HG02588 (cell line): ENCODE results near the gene PIK3CB.
A peak's percentile ranks its signal among the peaks of the same experiment; 100 is the strongest.
"Not testable (repeated sequence)": the region's sequence is repeated elsewhere in the genome, so short reads cannot be mapped to it uniquely, and the experiment has no call there.

Experiments
- ATAC-seq: cut with Tn5 transposase; IDR thresholded peaks from one replicate; pipeline ENCODE4 v1.9.1; 2021; ENCODE audit warnings: mild to moderate bottlenecking, moderate library complexity; ENCODE audit not compliant: unreplicated experiment

Gene PIK3CB

DNA sequence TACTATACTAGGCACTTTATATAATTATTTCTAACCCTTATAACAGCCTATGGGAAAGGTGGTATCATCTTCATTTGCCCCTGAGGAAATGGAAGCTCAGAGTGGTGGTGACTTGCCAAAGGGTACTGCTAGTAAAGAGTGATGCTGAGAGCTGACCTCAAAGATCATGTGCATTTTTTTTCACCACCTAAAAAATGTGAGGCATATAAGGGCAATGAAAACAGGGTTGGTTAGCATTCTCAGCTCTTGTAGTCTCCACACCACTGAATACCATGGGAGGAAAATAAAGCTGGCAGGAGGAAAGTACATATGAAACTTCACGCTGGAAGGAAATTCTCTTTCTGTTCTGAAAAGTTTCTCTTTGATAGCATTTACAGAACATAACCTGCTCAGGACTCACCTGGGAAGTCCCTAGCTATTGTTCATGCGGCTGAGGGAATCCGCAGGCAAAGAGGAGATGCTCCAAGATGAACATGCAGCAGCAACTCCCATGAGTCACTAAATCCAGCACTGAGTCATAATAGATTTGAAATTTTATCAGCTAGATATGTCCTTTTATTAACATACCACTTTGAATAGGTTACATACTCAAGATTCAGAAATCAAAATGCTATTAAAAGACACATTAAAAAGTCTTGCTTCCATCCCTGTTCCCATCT is 208.9 kb downstream of the PIK3CB start:
- ATAC-seq = no peak

DNA sequence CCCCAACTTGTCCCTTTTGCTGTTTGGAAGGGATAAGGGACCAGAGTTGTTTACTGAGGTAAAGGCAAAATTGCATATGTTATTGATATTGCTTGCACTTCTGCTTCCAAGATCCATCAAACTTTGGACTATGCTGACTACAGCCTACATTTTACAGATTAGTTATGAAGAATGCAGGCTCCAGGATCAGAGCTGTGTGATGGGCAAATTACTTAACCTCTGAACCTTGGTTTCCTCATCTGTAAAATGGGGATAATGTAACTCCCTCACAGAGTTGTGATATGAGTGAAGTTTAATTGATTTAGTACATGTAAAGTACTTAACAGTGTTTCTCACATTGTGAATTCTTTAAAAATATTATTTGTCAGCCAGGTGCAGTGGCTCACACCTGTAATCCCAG is 210.2 kb downstream of the PIK3CB start:
- no peak for ATAC-seq

DNA sequence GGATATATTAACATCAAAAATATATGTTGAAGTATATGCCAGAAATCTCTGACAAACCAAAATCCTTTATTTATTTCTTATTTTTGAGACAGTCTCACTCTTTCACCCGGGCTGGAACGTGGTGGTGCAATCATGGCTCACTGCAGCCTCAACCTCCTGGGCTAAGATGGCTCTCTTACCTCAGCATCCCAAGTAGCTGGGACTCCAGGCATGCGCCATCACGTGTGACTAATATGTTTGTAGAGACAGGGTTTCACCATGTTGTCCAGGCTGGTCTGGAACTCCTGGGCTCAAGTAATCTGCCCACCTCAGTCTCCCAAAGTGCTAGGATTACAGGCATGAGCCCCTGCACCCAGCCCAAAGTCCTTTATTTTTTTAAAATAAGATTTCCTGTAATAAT is 214.3 kb downstream of the PIK3CB start:
- ATAC-seq = no peak

DNA sequence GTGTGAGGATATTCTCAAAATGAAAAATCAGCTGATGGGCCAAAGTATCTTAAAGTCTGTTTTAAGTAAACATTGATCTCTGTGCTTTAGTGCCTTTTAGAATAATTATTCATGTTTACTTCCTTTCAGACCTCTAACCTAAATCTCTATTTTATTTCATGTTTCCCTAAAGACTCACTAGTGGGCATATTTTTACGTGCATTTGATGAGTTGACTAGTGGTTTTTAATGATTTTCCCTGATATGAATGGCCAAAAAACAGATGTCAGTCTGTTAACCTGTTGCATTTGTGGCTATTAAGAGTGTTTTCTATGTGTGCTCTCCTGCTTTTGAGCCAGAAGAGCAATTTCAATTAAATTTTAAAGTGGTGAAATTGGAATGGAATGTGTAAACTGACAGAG is 219.3 kb downstream of the PIK3CB start:
- ATAC-seq = no peak

DNA sequence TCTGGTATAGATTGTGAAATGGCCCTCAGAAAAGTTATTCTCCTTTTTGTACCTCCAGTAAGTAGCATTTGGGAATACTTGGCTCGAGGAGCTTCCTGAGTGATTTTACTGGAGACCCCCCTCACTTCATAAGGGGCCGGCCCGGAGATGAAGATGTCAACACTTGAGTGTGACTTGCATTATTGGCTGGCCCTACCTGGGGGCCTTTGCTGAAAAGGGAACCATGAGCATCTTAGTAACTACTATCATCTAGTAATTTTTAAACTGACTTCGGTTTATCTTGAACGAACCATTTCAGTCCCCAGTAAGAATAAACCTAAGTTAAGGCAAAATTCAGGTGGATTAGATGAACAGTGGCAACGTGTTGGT is 224.8 kb downstream of the PIK3CB start:
- ATAC-seq = no peak

DNA sequence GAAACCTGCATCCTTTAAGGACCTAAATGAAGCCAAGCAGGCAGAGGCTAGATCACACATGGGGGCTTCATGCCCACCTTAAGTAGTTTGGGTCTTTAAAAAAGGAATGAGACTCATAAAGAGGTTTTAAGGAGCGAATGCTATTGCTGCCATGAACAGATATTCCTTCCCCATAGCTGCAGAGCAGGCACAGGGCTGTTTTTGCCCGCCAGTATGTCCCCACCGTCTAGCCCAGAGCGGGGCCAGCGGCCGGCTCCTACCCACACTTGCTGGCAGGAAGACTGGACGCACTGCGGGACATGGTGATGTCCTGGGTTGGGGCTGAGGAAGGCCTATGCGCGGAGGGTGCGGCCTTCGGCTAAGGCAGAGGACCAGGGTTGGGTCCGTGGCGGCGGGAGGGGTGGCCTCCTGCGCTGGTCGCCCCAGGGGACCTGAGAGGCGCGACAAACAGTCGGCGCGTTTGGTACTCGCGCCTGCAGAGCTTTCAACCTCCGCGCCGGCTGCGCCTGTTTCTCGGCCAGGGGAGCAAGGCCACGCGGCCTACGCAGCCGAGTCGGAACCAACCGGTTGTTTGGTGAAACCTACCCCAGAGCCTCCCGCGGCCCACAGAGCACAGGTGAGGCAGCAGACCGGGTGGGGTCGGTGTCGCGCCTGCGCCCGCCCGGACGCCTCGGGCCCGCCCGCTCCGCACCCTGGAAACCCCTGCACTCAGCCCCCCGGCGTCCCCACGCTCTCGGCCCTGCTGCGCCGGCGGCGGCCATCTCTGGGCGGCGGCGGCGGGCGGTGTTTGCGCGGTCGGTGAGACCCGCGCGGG is 226.2 kb downstream of the PIK3CB start, which contains the start of gene FAIM:
Gene FAIM, plus strand, starts transcription at position 450 of the 814 bp plus-strand sequence. CDS start 10,956 bp downstream, outside the sequence.
- ATAC-seq = peak; percentile 75

DNA sequence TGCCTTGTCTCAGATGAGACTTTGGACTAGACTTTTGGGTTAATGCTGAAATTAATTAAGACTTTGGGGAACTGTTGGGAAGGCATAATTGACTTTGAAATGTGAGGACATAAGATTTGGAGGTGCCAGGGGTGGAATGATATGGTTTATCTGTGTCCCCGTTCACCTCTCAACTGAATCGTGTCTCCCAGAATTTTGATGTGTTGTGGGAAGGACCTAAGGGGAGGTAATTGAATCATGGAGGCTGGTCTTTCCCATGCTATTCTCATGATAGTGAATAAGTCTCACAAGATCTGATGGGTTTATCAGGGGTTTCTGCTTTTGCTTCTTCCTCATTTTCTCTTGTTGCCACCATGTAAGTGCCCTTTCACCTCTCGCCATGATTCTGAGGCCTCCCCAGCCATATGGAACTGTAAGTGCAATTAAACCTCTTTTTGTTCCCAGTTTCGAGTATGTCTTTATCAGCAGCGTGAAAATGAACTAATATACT is 230.6 kb downstream of the PIK3CB start:
- ATAC-seq = not testable (repeated sequence)
